ENCODE measurements around the gene TBC1D22B. TPM values are rescaled to one million over a fixed set of nuclear protein-coding genes. Genes with fewer than 3 reads are reported as not detected.
"Not testable (repeated sequence)": the region's sequence is repeated elsewhere in the genome, so short reads cannot be mapped to it uniquely, and the experiment has no call there.

Gene TBC1D22B
- polyA plus RNA-seq, 1 experiment, result 9.8 TPM

DNA sequence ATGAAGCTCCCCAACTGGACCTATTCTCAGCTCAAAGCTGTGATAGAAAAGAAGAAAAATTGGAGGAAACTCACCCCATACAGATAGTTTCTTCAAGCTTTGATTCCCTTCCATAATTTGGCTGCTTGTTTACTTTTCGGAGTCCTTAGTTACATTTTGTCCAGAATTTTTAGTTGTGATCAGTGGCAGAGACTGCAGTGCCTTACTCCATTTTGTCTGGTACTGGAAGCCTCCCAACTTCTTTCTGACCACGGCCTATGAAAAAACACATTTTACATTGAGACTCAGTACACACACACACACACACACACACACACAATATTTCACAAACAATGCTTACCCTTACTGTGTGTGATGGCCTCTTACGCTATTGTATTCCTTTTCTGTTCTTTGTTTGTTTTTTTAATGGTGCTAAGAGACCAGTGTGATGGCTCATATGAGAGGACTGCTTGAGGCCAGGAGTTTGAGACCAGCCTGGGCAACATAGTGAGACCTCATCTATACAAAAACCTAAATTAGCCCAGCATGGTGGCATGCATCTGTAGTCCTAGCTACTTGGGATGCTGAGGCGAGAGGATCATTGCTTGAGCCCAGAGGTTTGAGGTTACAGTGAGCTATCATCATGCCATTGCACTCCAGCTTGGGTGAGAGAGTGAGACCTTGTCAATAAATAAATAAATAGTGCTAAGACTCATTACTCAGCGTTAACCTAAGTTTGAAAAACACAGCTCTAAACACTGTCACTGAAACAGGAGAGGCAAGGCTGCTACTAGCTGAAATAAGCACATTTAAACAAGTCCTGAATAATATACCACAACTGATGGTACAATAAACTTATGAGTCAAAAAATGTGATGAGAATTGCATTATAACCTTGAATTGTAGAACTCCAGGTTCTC lies 82.4 kb downstream of the TBC1D22B start:
- TF ChIP-seq, protein P1, sequence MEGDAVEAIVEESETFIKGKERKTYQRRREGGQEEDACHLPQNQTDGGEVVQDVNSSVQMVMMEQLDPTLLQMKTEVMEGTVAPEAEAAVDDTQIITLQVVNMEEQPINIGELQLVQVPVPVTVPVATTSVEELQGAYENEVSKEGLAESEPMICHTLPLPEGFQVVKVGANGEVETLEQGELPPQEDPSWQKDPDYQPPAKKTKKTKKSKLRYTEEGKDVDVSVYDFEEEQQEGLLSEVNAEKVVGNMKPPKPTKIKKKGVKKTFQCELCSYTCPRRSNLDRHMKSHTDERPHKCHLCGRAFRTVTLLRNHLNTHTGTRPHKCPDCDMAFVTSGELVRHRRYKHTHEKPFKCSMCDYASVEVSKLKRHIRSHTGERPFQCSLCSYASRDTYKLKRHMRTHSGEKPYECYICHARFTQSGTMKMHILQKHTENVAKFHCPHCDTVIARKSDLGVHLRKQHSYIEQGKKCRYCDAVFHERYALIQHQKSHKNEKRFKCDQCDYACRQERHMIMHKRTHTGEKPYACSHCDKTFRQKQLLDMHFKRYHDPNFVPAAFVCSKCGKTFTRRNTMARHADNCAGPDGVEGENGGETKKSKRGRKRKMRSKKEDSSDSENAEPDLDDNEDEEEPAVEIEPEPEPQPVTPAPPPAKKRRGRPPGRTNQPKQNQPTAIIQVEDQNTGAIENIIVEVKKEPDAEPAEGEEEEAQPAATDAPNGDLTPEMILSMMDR (IDR thresholded peaks at IDR 0.05; ENCODE audit: low read depth, low read length), result no peak
- POLR2A ChIA-PET, result no interaction called here
- peak overlapping the region; percentile 31 for H3K27ac ChIP-seq (ENCODE audit: low read depth, low read length)
- CTCF ChIA-PET, result interaction anchor here (0.6 to 1.6 kb wide), 2 partner anchors 14 to 15 kb away, joined by 4 to 9 read pairs; no protein-coding TSS in a partner anchor
- no peaks in the 10 kb centered on the region for H3K9me3 ChIP-seq (ENCODE audit: control insufficient read depth, insufficient read depth, low read length)
- H3K27me3 ChIP-seq (ENCODE audit: control insufficient read depth, insufficient read depth, low read length), result no peaks in the 10 kb centered on the region
- no peak overlapping the region for H3K4me3 ChIP-seq (ENCODE audit: low read depth, low read length)
- no peak for DNase-seq (ENCODE audit: low read depth, low spot score)

DNA sequence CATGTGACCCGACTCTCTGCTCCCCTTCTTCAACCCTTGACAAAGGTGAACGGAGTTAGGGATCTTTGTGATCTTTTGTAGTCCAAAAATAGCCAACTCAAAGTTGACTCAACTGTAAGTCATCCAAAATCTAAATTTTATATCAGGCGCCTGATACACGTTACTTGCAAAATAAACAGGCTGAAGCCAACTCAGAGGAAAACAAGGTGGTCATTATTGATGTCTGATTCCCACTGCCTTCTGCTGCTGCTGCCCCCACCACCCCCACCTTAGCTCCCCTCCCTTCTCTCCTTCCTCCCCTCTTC lies 83.0 kb downstream of the TBC1D22B start:
- H3K4me3 ChIP-seq (ENCODE audit: low read depth, low read length), result no peak overlapping the region
- no peak for DNase-seq (ENCODE audit: low read depth, low spot score)
- no peaks in the 10 kb centered on the region for H3K9me3 ChIP-seq (ENCODE audit: control insufficient read depth, insufficient read depth, low read length)
- no peaks in the 10 kb centered on the region for H3K27me3 ChIP-seq (ENCODE audit: control insufficient read depth, insufficient read depth, low read length)
- TF ChIP-seq, protein P1 (IDR thresholded peaks at IDR 0.05; ENCODE audit: low read depth, low read length), result no peak
- POLR2A ChIA-PET, result no interaction called here
- CTCF ChIA-PET, result interaction anchor here (0.6 kb wide), 1 partner anchor 15 kb away, joined by 4 read pairs; no protein-coding TSS in a partner anchor
- no peak overlapping the region for H3K27ac ChIP-seq (ENCODE audit: low read depth, low read length)

DNA sequence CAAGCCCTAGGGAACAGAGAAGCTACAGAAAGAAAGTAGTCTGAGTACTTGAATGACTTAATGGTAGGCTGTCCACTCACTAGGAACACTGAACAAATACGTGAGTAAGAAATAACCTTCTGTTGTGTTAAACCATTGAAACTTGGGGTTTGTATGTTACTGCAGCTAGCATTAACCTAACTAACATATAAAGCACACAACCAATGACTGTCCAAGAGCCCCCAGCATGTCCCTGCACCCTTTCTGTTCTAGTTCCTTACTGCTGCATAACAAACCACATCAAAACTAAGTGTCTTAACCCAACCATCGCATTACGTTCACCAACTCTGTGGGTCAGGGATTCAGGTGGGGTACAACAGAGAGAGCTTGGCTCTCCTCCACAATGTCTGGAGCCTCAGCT lies 85.7 kb downstream of the TBC1D22B start:
- no peak overlapping the region for H3K4me3 ChIP-seq (ENCODE audit: low read depth, low read length)
- H3K27ac ChIP-seq (ENCODE audit: low read depth, low read length), result no peak overlapping the region
- H3K27me3 ChIP-seq (ENCODE audit: control insufficient read depth, insufficient read depth, low read length), result no peaks in the 10 kb centered on the region
- no peak for DNase-seq (ENCODE audit: low read depth, low spot score)
- TF ChIP-seq, protein P1 (IDR thresholded peaks at IDR 0.05; ENCODE audit: low read depth, low read length), result no peak
- no peaks in the 10 kb centered on the region for H3K9me3 ChIP-seq (ENCODE audit: control insufficient read depth, insufficient read depth, low read length)
- ChIA-PET POLR2A (no interaction called here), CTCF (interaction anchor here (1.6 kb wide), 1 partner anchor 17 kb away, joined by 5 read pairs; no protein-coding TSS in a partner anchor)

DNA sequence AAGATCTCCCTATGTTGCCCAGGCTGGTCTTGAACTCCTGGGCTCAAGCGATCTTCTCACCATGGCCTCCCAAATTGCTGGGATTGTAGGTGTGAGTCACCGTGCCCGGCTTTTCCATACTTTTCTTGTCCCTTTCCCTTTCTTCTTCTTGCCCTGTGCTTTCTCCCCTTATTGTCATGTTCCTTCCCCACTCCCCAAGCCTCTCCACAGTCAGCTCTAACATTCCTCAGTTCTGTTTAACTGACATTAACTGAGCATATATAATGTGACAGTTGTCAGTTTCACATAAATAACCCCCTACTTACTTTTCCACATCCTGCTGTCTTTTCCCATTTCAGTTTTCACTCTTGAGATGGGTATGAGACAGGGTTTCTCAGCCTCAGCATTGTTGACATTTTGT lies 86.7 kb downstream of the TBC1D22B start:
- H3K9me3 ChIP-seq (ENCODE audit: control insufficient read depth, insufficient read depth, low read length), result no peaks in the 10 kb centered on the region
- DNase-seq (ENCODE audit: low read depth, low spot score), result no peak
- H3K27ac ChIP-seq (ENCODE audit: low read depth, low read length), result no peak overlapping the region
- H3K4me3 ChIP-seq (ENCODE audit: low read depth, low read length), result no peak overlapping the region
- TF ChIP-seq, protein P1 (IDR thresholded peaks at IDR 0.05; ENCODE audit: low read depth, low read length), result no peak
- no peaks in the 10 kb centered on the region for H3K27me3 ChIP-seq (ENCODE audit: control insufficient read depth, insufficient read depth, low read length)
- ChIA-PET POLR2A (no interaction called here), CTCF (interaction anchor here (1.6 kb wide), 1 partner anchor 18 kb away, joined by 5 read pairs; no protein-coding TSS in a partner anchor)

DNA sequence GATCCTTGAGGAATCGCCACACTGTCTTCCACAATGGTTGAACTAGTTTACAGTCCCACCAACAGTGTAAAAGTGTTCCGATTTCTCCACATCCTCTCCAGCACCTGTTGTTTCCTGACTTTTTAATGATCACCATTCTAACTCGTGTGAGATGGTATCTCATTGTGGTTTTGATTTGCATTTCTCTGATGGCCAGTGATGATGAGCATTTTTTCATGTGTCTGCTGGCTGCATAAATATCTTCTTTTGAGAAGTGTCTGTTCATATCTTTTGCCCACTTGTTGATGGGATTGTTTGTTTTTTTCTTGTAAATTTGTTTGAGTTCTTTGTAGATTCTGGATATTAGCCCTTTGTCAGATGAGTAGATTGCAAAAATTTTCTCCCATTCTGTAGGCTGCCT lies 88.2 kb downstream of the TBC1D22B start:
- CTCF ChIA-PET; DNase-seq (ENCODE audit: low read depth, low spot score); H3K9me3 ChIP-seq (ENCODE audit: control insufficient read depth, insufficient read depth, low read length); POLR2A ChIA-PET; H3K4me3 ChIP-seq (ENCODE audit: low read depth, low read length); H3K27ac ChIP-seq (ENCODE audit: low read depth, low read length); H3K27me3 ChIP-seq (ENCODE audit: control insufficient read depth, insufficient read depth, low read length): not testable (repeated sequence)
